HCT116 (cell line): Measurements from ENCODE around the gene PRAME. TPM values are rescaled to one million over a fixed set of nuclear protein-coding genes. Genes with fewer than 3 reads are reported as not detected.

Experiments
- ATAC-seq: fragments of 200-7000 bp; cut with Tn5 transposase; 2 replicates; pipeline ENCODE4 v1.9.1; 2020; ENCODE audit warnings: mild to moderate bottlenecking, moderate library complexity
- BruUV-seq: library from RNA; stranded (reverse); fragments of 400-500 nt; replicated peaks from 2 replicates; lab custom pipeline; 2021; lab: Mats Ljungman, UMichigan
- CTCF ChIA-PET: fragments of 300-600 bp; sonication (Branson Sonifier 250); formaldehyde crosslinking; loops from one replicate; lab custom pipeline; 2021; ENCODE audit warnings: antibody characterized with exemption; lab: Charles Lee
- POLR2A ChIA-PET: fragments of 300-600, 350-600 bp; sonication (Branson Sonifier 250); formaldehyde crosslinking; loops from one replicate; lab custom pipeline; 2021; ENCODE audit warnings: antibody characterized with exemption; lab: Charles Lee
- RAD21 ChIA-PET, 2 experiments: fragments of 300-600 bp; sonication (Branson Sonifier 250); formaldehyde crosslinking; loops; one replicate each; lab custom pipeline; 2023; ENCODE audit warnings: low total read pairs in 2 of 2; ENCODE audit not compliant: uncharacterized antibody in 2 of 2, unreplicated experiment in 2 of 2, low non-redundant PET in 1 of 2; lab: Charles Lee
- DNase-seq: peaks from one replicate; pipeline ENCODE4 v3.0.0-alpha.2; 2010; ENCODE audit warnings: low read depth, low spot score
- H2AFZ ChIP-seq: fragments of 200-600 bp; shearing (Covaris generic), sonication (generic); 2 replicates; pipeline ENCODE4 v1.6.1; 2017; ENCODE audit warnings: low read depth, mixed run types, mixed read lengths, antibody characterized with exemption, low read length; ENCODE audit not compliant: poor library complexity, severe bottlenecking
- H3K27ac ChIP-seq: 2 replicates; pipeline ENCODE4 v1.5.1; 2012; ENCODE audit warnings: low read depth, low read length
- H3K27me3 ChIP-seq: fragments of 200-600 bp; sonication (generic); 2 replicates; pipeline ENCODE4 v1.6.1; 2016; ENCODE audit warnings: mixed run types, low read length, mixed read lengths; ENCODE audit not compliant: insufficient read depth
- H3K36me3 ChIP-seq, 2 experiments: fragments of 200-500 bp in 1 of 2; fragments of 200-600 bp in 1 of 2; sonication (Bioruptor generic) in 1 of 2; sonication (generic) in 1 of 2; 2 replicates each; pipeline versions ENCODE4 v1.5.1 to v1.6.1; 2014 to 2016; ENCODE audit warnings: low read length in 2 of 2, inconsistent platforms in 1 of 2, mixed read lengths in 1 of 2, mixed run types in 1 of 2; ENCODE audit not compliant: insufficient read depth in 2 of 2, control insufficient read depth in 1 of 2
- H3K4me1 ChIP-seq, 2 experiments: fragments of 200-600 bp in 1 of 2; sonication (generic) in 1 of 2; 2 replicates each; pipeline versions ENCODE4 v1.5.1 to v1.6.1; 2012 to 2017; ENCODE audit warnings: low read length in 2 of 2, inconsistent platforms in 1 of 2, mild to moderate bottlenecking in 1 of 2, mixed read lengths in 1 of 2, mixed run types in 1 of 2, moderate library complexity in 1 of 2; ENCODE audit not compliant: insufficient read depth in 2 of 2, control insufficient read depth in 1 of 2
- H3K4me2 ChIP-seq: fragments of 200-600 bp; sonication (generic); 2 replicates; pipeline ENCODE4 v1.6.1; 2017; ENCODE audit warnings: mixed run types, low read length, mixed read lengths
- H3K4me3 ChIP-seq, 2 experiments: fragments of 200-600 bp in 1 of 2; sonication (generic) in 1 of 2; replicated peaks in 1 of 2; 2 replicates each; pipeline ENCODE4 v1.5.1; 2011 to 2016; ENCODE audit warnings: low read length in 2 of 2, control low read depth in 1 of 2, low read depth in 1 of 2, mild to moderate bottlenecking in 1 of 2, mixed read lengths in 1 of 2, mixed run types in 1 of 2
- H3K79me2 ChIP-seq: fragments of 200-600 bp; sonication (generic); 2 replicates; pipeline ENCODE4 v1.6.1; 2017; ENCODE audit warnings: mild to moderate bottlenecking, mixed run types, low read length, moderate library complexity, mixed read lengths; ENCODE audit not compliant: insufficient read depth
- H3K9ac ChIP-seq: fragments of 200-600 bp; sonication (generic); 2 replicates; pipeline ENCODE4 v1.6.1; 2016; ENCODE audit warnings: low read length, mixed read lengths
- H3K9me2 ChIP-seq: fragments of 200-600 bp; sonication (generic), shearing (Covaris generic); 2 replicates; pipeline ENCODE4 v1.6.1; 2017; ENCODE audit warnings: mixed run types, mild to moderate bottlenecking, moderate library complexity; ENCODE audit not compliant: insufficient read depth
- H3K9me3 ChIP-seq, 2 experiments: fragments of 200-500 bp in 1 of 2; fragments of 200-600 bp in 1 of 2; sonication (Bioruptor generic) in 1 of 2; sonication (generic) in 1 of 2; 2 replicates each; pipeline ENCODE4 v1.6.1; 2014 to 2017; ENCODE audit warnings: low read length in 2 of 2, mixed read lengths in 2 of 2, inconsistent platforms in 1 of 2, low read depth in 1 of 2, mild to moderate bottlenecking in 1 of 2, mixed run types in 1 of 2, moderate library complexity in 1 of 2; ENCODE audit not compliant: control insufficient read depth in 1 of 2, insufficient read depth in 1 of 2
- H4K20me1 ChIP-seq: fragments of 200-600 bp; sonication (generic), shearing (Covaris generic); 2 replicates; pipeline ENCODE4 v1.6.1; 2017; ENCODE audit warnings: mixed run types, mild to moderate bottlenecking, moderate library complexity; ENCODE audit not compliant: insufficient read depth
- CBX3 ChIP-seq: IDR thresholded peaks from 2 replicates; pipeline ENCODE4 v1.6.1; 2012; ENCODE audit warnings: low read depth
- EGR1 ChIP-seq: IDR thresholded peaks from 2 replicates; pipeline ENCODE4 v1.6.1; 2012; ENCODE audit warnings: low read depth
- ELF1 ChIP-seq: IDR thresholded peaks from 2 replicates; pipeline ENCODE4 v1.6.1; 2012; ENCODE audit warnings: low read depth, borderline replicate concordance
- EZH2 ChIP-seq: fragments of 200-600 bp; sonication (generic); IDR thresholded peaks from 2 replicates; pipeline ENCODE4 v1.6.1; 2017; ENCODE audit warnings: antibody characterized with exemption, mixed run types
- EZH2phosphoT487 ChIP-seq: fragments of 200-600 bp; IDR thresholded peaks from 2 replicates; pipeline ENCODE4 v1.6.1; 2018; ENCODE audit warnings: antibody characterized with exemption, borderline replicate concordance
- FOSL1 ChIP-seq: IDR thresholded peaks from 2 replicates; pipeline ENCODE4 v1.6.1; 2012; ENCODE audit warnings: low read depth
- JUND ChIP-seq: IDR thresholded peaks from 2 replicates; pipeline ENCODE4 v1.6.1; 2012
- RAD21 ChIP-seq: IDR thresholded peaks from 2 replicates; pipeline ENCODE4 v1.6.1; 2012; ENCODE audit warnings: low read depth, mild to moderate bottlenecking
- SRF ChIP-seq: IDR thresholded peaks from 2 replicates; pipeline ENCODE4 v1.6.1; 2012; ENCODE audit warnings: low read depth
- TCF7L2 ChIP-seq: IDR thresholded peaks from 2 replicates; pipeline ENCODE4 v1.7.0; 2011; ENCODE audit warnings: borderline replicate concordance, inconsistent platforms; ENCODE audit not compliant: insufficient read depth, insufficient read length; ENCODE audit errors: extremely low read depth
- YY1 ChIP-seq: IDR thresholded peaks from 2 replicates; pipeline ENCODE4 v1.6.1; 2011; ENCODE audit warnings: low read length, low read depth, moderate library complexity, mild to moderate bottlenecking; ENCODE audit not compliant: insufficient replicate concordance; ENCODE audit errors: extremely low read depth
- ZFX ChIP-seq: fragments of 450-650 bp; IDR thresholded peaks from 2 replicates; pipeline ENCODE4 v1.6.1; 2017
- ZNF274 ChIP-seq: fragments of 200-500 bp; sonication (Bioruptor generic); IDR thresholded peaks from 2 replicates; pipeline ENCODE4 v1.6.1; 2014; ENCODE audit warnings: mild to moderate bottlenecking, low read depth, low read length, inconsistent platforms
- intact Hi-C: fragments of 100-400 bp; cut with micrococcal nuclease; formaldehyde crosslinking; loops from 2 replicates; pipeline ENCODE4 v1.10.0; 2022
- total RNA-seq: library from RNA; stranded (reverse); gene quantifications from one replicate; pipeline ENCODE4 v1.2.1, GENCODE V29; 2021; ENCODE audit not compliant: unreplicated experiment
- TF ChIP-seq, protein P1 (sequence below): IDR thresholded peaks from 2 replicates; pipeline ENCODE4 v1.6.1; 2012
- TF ChIP-seq, protein P2 (sequence below): IDR thresholded peaks from 2 replicates; pipeline ENCODE4 v1.6.1; 2011; ENCODE audit warnings: mild to moderate bottlenecking, low read length, moderate library complexity; ENCODE audit not compliant: insufficient replicate concordance; ENCODE audit errors: extremely low read depth
- TF ChIP-seq, protein P3 (sequence below): IDR thresholded peaks from 2 replicates; pipeline ENCODE4 v1.6.1; 2012; ENCODE audit warnings: low read depth

Gene PRAME
- total RNA-seq, 1 experiment from 2014 or later, result 28.4 TPM

DNA sequence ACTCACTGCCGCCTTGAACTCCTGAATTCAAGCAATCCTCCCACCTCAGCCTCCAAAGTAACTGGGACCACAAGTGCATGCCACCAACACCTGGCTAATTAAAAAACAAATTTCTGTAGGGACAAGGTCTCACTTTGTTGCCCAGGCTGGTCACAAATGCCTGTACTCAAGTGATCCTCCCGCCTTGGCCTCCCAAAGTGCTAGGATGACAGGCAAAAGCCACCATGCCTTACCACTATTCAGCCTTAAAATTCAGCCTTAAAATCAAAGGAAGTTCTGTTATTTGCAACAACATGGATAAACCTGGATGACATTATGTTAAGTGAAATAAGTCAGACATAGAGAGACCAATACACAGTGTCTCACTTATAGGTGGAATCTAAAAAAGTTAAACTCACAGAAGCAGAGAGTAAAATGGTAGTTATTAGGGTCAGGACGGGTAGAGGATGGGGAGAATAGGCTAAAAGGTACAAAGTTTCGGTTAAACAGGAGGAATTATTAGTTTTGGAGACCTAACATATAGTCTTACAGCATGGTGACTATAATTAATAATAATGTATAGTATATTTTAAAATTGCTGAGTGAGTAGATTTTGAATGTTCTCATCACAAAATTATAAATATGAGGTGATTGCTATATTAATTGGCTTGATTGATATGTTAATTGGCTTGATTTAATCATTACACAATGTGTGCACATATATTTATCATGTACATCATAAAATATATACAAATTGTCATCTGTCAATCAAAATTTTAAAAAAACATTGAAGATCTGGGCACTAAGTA is 32.7 kb downstream of the PRAME start:
- Histone ChIP-seq H3K4me3 (no peak overlapping the region), H3K27me3 (no peaks in the 10 kb centered on the region), H2AFZ (no peak overlapping the region), H3K9ac (no peak overlapping the region)
- no peak for DNase-seq
- intact Hi-C loops, result no loop called here
- ATAC-seq, result no peak
- TF ChIP-seq, protein P1, sequence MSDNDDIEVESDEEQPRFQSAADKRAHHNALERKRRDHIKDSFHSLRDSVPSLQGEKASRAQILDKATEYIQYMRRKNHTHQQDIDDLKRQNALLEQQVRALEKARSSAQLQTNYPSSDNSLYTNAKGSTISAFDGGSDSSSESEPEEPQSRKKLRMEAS, result no peak
- TF ChIP-seq ZFX (no peak), TCF7L2 (no peak), EZH2 (no peak), JUND (no peak), FOSL1 (no peak), CBX3 (no peak), SRF (no peak), YY1 (no peak), EGR1 (no peak), RAD21 (no peak), ELF1 (no peak), ZNF274 (no peak), EZH2phosphoT487 (no peak)
- TF ChIP-seq, protein P2, sequence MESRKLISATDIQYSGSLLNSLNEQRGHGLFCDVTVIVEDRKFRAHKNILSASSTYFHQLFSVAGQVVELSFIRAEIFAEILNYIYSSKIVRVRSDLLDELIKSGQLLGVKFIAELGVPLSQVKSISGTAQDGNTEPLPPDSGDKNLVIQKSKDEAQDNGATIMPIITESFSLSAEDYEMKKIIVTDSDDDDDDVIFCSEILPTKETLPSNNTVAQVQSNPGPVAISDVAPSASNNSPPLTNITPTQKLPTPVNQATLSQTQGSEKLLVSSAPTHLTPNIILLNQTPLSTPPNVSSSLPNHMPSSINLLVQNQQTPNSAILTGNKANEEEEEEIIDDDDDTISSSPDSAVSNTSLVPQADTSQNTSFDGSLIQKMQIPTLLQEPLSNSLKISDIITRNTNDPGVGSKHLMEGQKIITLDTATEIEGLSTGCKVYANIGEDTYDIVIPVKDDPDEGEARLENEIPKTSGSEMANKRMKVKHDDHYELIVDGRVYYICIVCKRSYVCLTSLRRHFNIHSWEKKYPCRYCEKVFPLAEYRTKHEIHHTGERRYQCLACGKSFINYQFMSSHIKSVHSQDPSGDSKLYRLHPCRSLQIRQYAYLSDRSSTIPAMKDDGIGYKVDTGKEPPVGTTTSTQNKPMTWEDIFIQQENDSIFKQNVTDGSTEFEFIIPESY, result no peak
- TF ChIP-seq, protein P3, sequence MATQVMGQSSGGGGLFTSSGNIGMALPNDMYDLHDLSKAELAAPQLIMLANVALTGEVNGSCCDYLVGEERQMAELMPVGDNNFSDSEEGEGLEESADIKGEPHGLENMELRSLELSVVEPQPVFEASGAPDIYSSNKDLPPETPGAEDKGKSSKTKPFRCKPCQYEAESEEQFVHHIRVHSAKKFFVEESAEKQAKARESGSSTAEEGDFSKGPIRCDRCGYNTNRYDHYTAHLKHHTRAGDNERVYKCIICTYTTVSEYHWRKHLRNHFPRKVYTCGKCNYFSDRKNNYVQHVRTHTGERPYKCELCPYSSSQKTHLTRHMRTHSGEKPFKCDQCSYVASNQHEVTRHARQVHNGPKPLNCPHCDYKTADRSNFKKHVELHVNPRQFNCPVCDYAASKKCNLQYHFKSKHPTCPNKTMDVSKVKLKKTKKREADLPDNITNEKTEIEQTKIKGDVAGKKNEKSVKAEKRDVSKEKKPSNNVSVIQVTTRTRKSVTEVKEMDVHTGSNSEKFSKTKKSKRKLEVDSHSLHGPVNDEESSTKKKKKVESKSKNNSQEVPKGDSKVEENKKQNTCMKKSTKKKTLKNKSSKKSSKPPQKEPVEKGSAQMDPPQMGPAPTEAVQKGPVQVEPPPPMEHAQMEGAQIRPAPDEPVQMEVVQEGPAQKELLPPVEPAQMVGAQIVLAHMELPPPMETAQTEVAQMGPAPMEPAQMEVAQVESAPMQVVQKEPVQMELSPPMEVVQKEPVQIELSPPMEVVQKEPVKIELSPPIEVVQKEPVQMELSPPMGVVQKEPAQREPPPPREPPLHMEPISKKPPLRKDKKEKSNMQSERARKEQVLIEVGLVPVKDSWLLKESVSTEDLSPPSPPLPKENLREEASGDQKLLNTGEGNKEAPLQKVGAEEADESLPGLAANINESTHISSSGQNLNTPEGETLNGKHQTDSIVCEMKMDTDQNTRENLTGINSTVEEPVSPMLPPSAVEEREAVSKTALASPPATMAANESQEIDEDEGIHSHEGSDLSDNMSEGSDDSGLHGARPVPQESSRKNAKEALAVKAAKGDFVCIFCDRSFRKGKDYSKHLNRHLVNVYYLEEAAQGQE, result no peak
- TF ChIP-seq, all 23 proteins: peak for 0
- Histone ChIP-seq H3K9me2 (no peaks in the 10 kb centered on the region), H4K20me1 (no peaks in the 10 kb centered on the region), H3K36me3 (no peaks in the 10 kb centered on the region), H3K79me2 (no peaks in the 10 kb centered on the region), H3K9me3 (no peaks in the 10 kb centered on the region), H3K4me2 (no peak overlapping the region), H3K27ac (no peak overlapping the region), H3K4me1 (no peaks in the 10 kb centered on the region)
- ChIA-PET RAD21 (no interaction called here), CTCF (no interaction called here), POLR2A (no interaction called here)
- BruUV-seq, result no TSS peak
